WTC11 (cell line): Measurements from ENCODE around the gene THRSP. TPM values are rescaled to one million over a fixed set of nuclear protein-coding genes. Genes with fewer than 3 reads are reported as not detected.

Experiments used
- ATAC-seq: fragments of 200-7000 bp; cut with Tn5 transposase; 2 replicates; pipeline ENCODE4 v1.10.0; 2021; ENCODE audit warnings: mild to moderate bottlenecking, moderate library complexity
- CTCF ChIA-PET: fragments of 300-600 bp; sonication (Branson Sonifier 250); formaldehyde crosslinking; loops from one replicate; lab custom pipeline; 2021; ENCODE audit warnings: antibody characterized with exemption; lab: Charles Lee
- POLR2A ChIA-PET: fragments of 350-600 bp; sonication (Branson Sonifier 250); formaldehyde crosslinking; loops from one replicate; lab custom pipeline; 2021; ENCODE audit warnings: antibody characterized with exemption; lab: Charles Lee
- DNase-seq: peaks from one replicate; pipeline ENCODE4 v3.0.0; 2021; ENCODE audit warnings: low spot score
- H3K27ac Mint-ChIP-seq: 2 replicates; pipeline ENCODE4 v1.8.0; 2021; ENCODE audit warnings: mixed read lengths
- H3K27me3 Mint-ChIP-seq: 2 replicates; pipeline ENCODE4 v1.8.0; 2021; ENCODE audit warnings: low read depth, mild to moderate bottlenecking, moderate library complexity, mixed read lengths
- H3K36me3 Mint-ChIP-seq: 2 replicates; pipeline ENCODE4 v1.8.0; 2021; ENCODE audit warnings: mixed read lengths
- H3K4me1 Mint-ChIP-seq: 2 replicates; pipeline ENCODE4 v1.8.0; 2022; ENCODE audit warnings: mixed read lengths
- H3K4me3 Mint-ChIP-seq: 2 replicates; pipeline ENCODE4 v1.8.0; 2021; ENCODE audit warnings: mild to moderate bottlenecking, moderate library complexity, mixed read lengths
- H3K9me3 Mint-ChIP-seq: 2 replicates; pipeline ENCODE4 v1.8.0; 2021; ENCODE audit warnings: mixed read lengths
- ETV6 ChIP-seq: sonication (generic); formaldehyde crosslinking; IDR thresholded peaks from 2 replicates; pipeline ENCODE4 v1.8.1; 2022; ENCODE audit warnings: mild to moderate bottlenecking, missing genetic modification reagents
- GABPB1 ChIP-seq: sonication (generic); formaldehyde crosslinking; IDR thresholded peaks from 2 replicates; pipeline ENCODE4 v1.8.1; 2023; ENCODE audit warnings: mild to moderate bottlenecking, missing genetic modification reagents
- KAT7 ChIP-seq: sonication (generic); formaldehyde crosslinking; IDR thresholded peaks from 2 replicates; pipeline ENCODE4 v1.8.1; 2023; ENCODE audit warnings: missing genetic modification reagents, mild to moderate bottlenecking, borderline replicate concordance
- SMAD4 ChIP-seq: sonication (generic); formaldehyde crosslinking; IDR thresholded peaks from 2 replicates; pipeline ENCODE4 v1.8.0; 2022; ENCODE audit warnings: mild to moderate bottlenecking, missing genetic modification reagents
- TEAD1 ChIP-seq: sonication (generic); formaldehyde crosslinking; IDR thresholded peaks from 2 replicates; pipeline ENCODE4 v1.8.0; 2022; ENCODE audit warnings: mild to moderate bottlenecking, missing genetic modification reagents
- ZNF317 ChIP-seq: sonication (generic); formaldehyde crosslinking; IDR thresholded peaks from 2 replicates; pipeline ENCODE4 v1.8.1; 2023; ENCODE audit warnings: low read depth, mild to moderate bottlenecking, moderate library complexity, missing genetic modification reagents, borderline replicate concordance
- total RNA-seq: library from RNA; stranded (reverse); gene quantifications from 3 replicates; pipeline ENCODE4 v1.2.3, GENCODE V29; 2021
- TF ChIP-seq, protein P1 (sequence below): sonication (generic); formaldehyde crosslinking; IDR thresholded peaks from 2 replicates; pipeline ENCODE4 v1.8.0; 2022; ENCODE audit warnings: mild to moderate bottlenecking, missing genetic modification reagents
- TF ChIP-seq, protein P2 (sequence below): sonication (generic); formaldehyde crosslinking; IDR thresholded peaks from 2 replicates; pipeline ENCODE4 v1.8.1; 2022; ENCODE audit warnings: low read depth, mild to moderate bottlenecking, moderate library complexity, missing genetic modification reagents, borderline replicate concordance
- TF ChIP-seq, protein P3 (sequence below): sonication (generic); formaldehyde crosslinking; IDR thresholded peaks from 2 replicates; pipeline ENCODE4 v1.8.1; 2022; ENCODE audit warnings: mild to moderate bottlenecking, missing genetic modification reagents, moderate library complexity, borderline replicate concordance
- TF ChIP-seq, protein P4 (sequence below): sonication (generic); formaldehyde crosslinking; IDR thresholded peaks from 2 replicates; pipeline ENCODE4 v1.8.0; 2023; ENCODE audit warnings: missing genetic modification reagents
- TF ChIP-seq, protein P5 (sequence below): sonication (generic); formaldehyde crosslinking; IDR thresholded peaks from 2 replicates; pipeline ENCODE4 v1.8.0; 2023; ENCODE audit warnings: missing genetic modification reagents, mild to moderate bottlenecking, borderline replicate concordance
- TF ChIP-seq, protein P6 (sequence below): sonication (generic); formaldehyde crosslinking; IDR thresholded peaks from 2 replicates; pipeline ENCODE4 v1.8.1; 2023; ENCODE audit warnings: mild to moderate bottlenecking, missing genetic modification reagents, moderate library complexity
- TF ChIP-seq, protein P7 (sequence below): sonication (generic); formaldehyde crosslinking; IDR thresholded peaks from 2 replicates; pipeline ENCODE4 v1.8.1; 2023; ENCODE audit warnings: mild to moderate bottlenecking, missing genetic modification reagents, borderline replicate concordance

Gene THRSP
- total RNA-seq, 1 experiment from 2014 or later: not detected

DNA sequence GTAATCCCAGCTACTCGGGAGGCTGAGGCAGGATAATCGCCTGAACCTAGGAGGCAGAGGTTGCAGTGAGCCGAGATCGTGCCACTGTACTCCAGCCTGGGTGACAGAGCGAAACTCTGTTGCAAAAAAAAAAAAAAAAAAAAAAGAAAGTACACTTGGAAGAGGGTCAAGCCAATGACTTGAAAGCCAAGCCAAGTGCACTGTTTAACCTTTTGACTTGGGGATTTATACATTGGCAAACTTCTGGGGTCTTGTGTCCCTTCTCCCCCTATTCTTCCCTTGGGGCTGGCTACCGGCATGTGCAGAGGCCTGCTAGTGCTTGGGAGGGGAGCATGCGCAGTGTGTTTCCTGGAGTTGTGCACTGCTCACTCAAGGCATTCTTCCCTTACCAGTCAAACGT lies 14.3 kb upstream of the THRSP start (continued):
- TF ChIP-seq ETV6: no peak

DNA sequence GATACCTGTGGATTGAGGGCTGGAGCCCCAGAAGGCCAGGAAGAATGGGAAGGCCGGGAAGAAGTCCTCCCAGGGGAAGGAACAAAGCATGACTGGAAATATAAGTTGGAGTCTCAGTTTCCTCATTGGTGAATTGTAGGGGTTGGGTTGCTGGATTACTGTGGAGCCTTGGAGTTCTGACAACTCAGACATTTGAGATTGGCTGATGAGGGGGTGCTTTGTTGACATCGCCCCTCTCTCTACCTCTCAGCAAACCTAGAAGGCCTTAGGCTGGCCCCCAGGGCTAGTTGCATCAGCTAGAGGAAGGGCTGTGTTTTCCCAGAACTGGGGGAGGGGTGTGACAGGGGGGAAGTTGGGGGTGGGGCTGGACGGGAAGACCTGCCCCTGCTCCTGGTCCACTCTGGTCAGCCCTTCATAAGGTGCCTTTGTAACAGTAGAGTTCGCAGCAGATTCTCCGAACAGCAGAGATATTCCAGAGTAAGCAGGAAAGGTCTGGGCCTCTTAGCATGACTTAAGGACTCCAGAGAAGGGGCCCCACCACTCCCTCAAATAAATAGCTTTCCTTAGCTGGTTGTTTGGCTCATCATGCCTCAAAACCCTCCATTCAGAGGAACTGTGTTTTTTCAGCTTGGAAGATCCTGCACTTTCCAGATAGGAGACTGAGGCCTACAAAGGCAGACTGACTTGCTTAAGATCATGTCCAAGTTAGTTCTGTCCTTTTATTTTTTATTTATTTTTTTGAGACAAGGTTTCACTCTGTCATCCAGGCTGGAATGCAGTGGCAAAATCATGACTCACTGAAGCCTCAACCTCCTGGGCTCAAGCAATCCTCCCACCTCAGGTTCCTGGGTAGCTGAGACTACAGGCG lies 12.5 kb upstream of the THRSP start:
- Mint-ChIP-seq H3K36me3 (no peaks in the 10 kb centered on the region), H3K27ac (peak overlapping the region; percentile 6; the same call in 1 of the 2 replicates), H3K4me3 (no peak overlapping the region), H3K9me3 (no peaks in the 10 kb centered on the region), H3K4me1 (peaks cover 14% of the 10 kb centered on the region), H3K27me3 (no peaks in the 10 kb centered on the region)
- peak; percentile 98 for TF ChIP-seq GABPB1 (CRISPR knock-in tag)
- TF ChIP-seq, protein P1, sequence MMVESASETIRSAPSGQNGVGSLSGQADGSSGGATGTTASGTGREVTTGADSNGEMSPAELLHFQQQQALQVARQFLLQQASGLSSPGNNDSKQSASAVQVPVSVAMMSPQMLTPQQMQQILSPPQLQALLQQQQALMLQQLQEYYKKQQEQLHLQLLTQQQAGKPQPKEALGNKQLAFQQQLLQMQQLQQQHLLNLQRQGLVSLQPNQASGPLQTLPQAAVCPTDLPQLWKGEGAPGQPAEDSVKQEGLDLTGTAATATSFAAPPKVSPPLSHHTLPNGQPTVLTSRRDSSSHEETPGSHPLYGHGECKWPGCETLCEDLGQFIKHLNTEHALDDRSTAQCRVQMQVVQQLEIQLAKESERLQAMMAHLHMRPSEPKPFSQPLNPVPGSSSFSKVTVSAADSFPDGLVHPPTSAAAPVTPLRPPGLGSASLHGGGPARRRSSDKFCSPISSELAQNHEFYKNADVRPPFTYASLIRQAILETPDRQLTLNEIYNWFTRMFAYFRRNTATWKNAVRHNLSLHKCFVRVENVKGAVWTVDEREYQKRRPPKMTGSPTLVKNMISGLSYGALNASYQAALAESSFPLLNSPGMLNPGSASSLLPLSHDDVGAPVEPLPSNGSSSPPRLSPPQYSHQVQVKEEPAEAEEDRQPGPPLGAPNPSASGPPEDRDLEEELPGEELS: no peak
- ChIA-PET CTCF (no interaction called here), POLR2A (interaction anchor here (0.6 kb wide), 1 partner anchor 381 kb away, joined by 4 read pairs; no protein-coding TSS in a partner anchor)
- peak; percentile 56 for ATAC-seq
- DNase-seq: peak; percentile 50

DNA sequence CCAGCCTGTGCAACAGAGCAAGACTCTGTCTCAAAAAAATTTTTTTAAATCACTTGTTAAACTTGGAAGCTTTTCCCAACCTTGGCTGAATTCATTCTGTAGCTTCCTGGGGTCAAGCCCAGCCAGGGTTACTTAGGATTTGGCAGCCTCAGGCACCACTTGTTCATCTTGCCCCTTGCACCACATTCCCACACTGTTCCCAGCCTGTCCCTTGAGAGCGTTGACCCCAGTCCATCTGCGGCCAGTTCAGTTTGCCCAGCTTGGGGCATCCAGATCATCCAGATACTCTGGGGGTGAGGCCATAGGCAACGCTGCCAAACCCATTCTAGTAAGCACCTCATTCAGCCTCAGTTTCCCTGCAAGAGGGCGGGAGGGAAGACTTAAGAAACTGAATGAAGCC lies 8.7 kb upstream of the THRSP start:
- H3K27ac Mint-ChIP-seq: no peak overlapping the region
- no peak for DNase-seq
- CTCF ChIA-PET: interaction anchor here (3.2 kb wide), 1 partner anchor 9 kb away, joined by 12 read pairs; no protein-coding TSS in a partner anchor
- TF ChIP-seq, protein P2, sequence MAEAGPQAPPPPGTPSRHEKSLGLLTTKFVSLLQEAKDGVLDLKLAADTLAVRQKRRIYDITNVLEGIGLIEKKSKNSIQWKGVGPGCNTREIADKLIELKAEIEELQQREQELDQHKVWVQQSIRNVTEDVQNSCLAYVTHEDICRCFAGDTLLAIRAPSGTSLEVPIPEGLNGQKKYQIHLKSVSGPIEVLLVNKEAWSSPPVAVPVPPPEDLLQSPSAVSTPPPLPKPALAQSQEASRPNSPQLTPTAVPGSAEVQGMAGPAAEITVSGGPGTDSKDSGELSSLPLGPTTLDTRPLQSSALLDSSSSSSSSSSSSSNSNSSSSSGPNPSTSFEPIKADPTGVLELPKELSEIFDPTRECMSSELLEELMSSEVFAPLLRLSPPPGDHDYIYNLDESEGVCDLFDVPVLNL (CRISPR knock-in tag): no peak
- TF ChIP-seq, protein P3, sequence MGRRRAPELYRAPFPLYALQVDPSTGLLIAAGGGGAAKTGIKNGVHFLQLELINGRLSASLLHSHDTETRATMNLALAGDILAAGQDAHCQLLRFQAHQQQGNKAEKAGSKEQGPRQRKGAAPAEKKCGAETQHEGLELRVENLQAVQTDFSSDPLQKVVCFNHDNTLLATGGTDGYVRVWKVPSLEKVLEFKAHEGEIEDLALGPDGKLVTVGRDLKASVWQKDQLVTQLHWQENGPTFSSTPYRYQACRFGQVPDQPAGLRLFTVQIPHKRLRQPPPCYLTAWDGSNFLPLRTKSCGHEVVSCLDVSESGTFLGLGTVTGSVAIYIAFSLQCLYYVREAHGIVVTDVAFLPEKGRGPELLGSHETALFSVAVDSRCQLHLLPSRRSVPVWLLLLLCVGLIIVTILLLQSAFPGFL: no peak
- TF ChIP-seq, all 79 proteins: peak for 0
- H3K4me3 Mint-ChIP-seq: no peak overlapping the region
- H3K36me3 Mint-ChIP-seq: no peaks in the 10 kb centered on the region
- H3K4me1 Mint-ChIP-seq: peaks cover 12% of the 10 kb centered on the region
- H3K27me3 Mint-ChIP-seq: no peaks in the 10 kb centered on the region
- POLR2A ChIA-PET: no interaction called here
- no peak for ATAC-seq
- H3K9me3 Mint-ChIP-seq: no peaks in the 10 kb centered on the region

DNA sequence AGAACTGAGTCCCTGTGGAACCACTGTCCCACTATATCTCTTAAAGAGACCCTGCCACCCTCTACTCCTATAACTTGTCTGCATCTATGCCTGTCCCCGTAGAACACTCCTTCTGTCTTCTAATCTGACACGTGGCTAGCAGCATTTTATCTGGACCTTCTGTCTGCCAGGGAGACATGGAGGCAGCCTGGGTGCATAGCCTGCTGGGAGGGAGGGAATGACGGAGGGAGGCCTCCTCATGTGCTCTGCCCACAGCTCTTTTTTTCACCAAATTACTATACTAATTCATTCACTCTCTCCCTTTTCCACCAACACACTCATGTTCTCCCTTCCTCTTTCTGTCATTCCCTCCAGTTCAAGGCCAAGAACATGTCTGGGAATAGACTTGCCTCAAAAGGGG lies 7.6 kb upstream of the THRSP start:
- no peaks in the 10 kb centered on the region for H3K36me3 Mint-ChIP-seq
- peaks cover 3% of the 10 kb centered on the region for H3K4me1 Mint-ChIP-seq
- no peaks in the 10 kb centered on the region for H3K27me3 Mint-ChIP-seq
- ATAC-seq: no peak
- DNase-seq: no peak
- no peak overlapping the region for H3K27ac Mint-ChIP-seq
- ChIA-PET CTCF (interaction anchor here (3.2 kb wide), 1 partner anchor 10 kb away, joined by 12 read pairs; no protein-coding TSS in a partner anchor), POLR2A (no interaction called here)
- H3K4me3 Mint-ChIP-seq: no peak overlapping the region
- H3K9me3 Mint-ChIP-seq: no peaks in the 10 kb centered on the region
- no peak for TF ChIP-seq ZNF317
- TF ChIP-seq SMAD4: no peak
- no peak for TF ChIP-seq TEAD1 (CRISPR knock-in tag)
- TF ChIP-seq KAT7 (CRISPR knock-in tag): no peak
- TF ChIP-seq, protein P4, sequence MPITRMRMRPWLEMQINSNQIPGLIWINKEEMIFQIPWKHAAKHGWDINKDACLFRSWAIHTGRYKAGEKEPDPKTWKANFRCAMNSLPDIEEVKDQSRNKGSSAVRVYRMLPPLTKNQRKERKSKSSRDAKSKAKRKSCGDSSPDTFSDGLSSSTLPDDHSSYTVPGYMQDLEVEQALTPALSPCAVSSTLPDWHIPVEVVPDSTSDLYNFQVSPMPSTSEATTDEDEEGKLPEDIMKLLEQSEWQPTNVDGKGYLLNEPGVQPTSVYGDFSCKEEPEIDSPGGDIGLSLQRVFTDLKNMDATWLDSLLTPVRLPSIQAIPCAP (CRISPR knock-in tag): no peak
- TF ChIP-seq, protein P5, sequence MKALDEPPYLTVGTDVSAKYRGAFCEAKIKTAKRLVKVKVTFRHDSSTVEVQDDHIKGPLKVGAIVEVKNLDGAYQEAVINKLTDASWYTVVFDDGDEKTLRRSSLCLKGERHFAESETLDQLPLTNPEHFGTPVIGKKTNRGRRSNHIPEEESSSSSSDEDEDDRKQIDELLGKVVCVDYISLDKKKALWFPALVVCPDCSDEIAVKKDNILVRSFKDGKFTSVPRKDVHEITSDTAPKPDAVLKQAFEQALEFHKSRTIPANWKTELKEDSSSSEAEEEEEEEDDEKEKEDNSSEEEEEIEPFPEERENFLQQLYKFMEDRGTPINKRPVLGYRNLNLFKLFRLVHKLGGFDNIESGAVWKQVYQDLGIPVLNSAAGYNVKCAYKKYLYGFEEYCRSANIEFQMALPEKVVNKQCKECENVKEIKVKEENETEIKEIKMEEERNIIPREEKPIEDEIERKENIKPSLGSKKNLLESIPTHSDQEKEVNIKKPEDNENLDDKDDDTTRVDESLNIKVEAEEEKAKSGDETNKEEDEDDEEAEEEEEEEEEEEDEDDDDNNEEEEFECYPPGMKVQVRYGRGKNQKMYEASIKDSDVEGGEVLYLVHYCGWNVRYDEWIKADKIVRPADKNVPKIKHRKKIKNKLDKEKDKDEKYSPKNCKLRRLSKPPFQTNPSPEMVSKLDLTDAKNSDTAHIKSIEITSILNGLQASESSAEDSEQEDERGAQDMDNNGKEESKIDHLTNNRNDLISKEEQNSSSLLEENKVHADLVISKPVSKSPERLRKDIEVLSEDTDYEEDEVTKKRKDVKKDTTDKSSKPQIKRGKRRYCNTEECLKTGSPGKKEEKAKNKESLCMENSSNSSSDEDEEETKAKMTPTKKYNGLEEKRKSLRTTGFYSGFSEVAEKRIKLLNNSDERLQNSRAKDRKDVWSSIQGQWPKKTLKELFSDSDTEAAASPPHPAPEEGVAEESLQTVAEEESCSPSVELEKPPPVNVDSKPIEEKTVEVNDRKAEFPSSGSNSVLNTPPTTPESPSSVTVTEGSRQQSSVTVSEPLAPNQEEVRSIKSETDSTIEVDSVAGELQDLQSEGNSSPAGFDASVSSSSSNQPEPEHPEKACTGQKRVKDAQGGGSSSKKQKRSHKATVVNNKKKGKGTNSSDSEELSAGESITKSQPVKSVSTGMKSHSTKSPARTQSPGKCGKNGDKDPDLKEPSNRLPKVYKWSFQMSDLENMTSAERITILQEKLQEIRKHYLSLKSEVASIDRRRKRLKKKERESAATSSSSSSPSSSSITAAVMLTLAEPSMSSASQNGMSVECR (CRISPR knock-in tag): no peak
- TF ChIP-seq, protein P6, sequence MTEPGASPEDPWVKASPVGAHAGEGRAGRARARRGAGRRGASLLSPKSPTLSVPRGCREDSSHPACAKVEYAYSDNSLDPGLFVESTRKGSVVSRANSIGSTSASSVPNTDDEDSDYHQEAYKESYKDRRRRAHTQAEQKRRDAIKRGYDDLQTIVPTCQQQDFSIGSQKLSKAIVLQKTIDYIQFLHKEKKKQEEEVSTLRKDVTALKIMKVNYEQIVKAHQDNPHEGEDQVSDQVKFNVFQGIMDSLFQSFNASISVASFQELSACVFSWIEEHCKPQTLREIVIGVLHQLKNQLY (CRISPR knock-in tag): no peak
- TF ChIP-seq, protein P7, sequence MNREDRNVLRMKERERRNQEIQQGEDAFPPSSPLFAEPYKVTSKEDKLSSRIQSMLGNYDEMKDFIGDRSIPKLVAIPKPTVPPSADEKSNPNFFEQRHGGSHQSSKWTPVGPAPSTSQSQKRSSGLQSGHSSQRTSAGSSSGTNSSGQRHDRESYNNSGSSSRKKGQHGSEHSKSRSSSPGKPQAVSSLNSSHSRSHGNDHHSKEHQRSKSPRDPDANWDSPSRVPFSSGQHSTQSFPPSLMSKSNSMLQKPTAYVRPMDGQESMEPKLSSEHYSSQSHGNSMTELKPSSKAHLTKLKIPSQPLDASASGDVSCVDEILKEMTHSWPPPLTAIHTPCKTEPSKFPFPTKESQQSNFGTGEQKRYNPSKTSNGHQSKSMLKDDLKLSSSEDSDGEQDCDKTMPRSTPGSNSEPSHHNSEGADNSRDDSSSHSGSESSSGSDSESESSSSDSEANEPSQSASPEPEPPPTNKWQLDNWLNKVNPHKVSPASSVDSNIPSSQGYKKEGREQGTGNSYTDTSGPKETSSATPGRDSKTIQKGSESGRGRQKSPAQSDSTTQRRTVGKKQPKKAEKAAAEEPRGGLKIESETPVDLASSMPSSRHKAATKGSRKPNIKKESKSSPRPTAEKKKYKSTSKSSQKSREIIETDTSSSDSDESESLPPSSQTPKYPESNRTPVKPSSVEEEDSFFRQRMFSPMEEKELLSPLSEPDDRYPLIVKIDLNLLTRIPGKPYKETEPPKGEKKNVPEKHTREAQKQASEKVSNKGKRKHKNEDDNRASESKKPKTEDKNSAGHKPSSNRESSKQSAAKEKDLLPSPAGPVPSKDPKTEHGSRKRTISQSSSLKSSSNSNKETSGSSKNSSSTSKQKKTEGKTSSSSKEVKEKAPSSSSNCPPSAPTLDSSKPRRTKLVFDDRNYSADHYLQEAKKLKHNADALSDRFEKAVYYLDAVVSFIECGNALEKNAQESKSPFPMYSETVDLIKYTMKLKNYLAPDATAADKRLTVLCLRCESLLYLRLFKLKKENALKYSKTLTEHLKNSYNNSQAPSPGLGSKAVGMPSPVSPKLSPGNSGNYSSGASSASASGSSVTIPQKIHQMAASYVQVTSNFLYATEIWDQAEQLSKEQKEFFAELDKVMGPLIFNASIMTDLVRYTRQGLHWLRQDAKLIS (CRISPR knock-in tag): no peak
